Gastrocnemius medialis (tissue), 4 donors: ENCODE results near the gene SFXN4. TPM values are rescaled to one million over a fixed set of nuclear protein-coding genes. Genes with fewer than 3 reads are reported as not detected.

ENCODE experiments used
- ATAC-seq, 2 donors: fragments of 150-250 bp; one replicate each; pipeline ENCODE4 v1.9.1; 2016
- DNase-seq, 2 donors: peaks; one replicate each; pipeline ENCODE4 v3.0.0-alpha.2; 2019
- H3K27ac ChIP-seq, 4 donors: fragments of 200-600 bp; sonication (generic); 1 replicate in 1 of 4; 2 replicates in 3 of 4; pipeline ENCODE4 v1.5.1; 2016 to 2018; ENCODE audit warnings: mild to moderate bottlenecking in 2 of 4, moderate library complexity in 1 of 4
- H3K27me3 ChIP-seq, 3 donors: fragments of 200-600 bp; sonication (generic) in 2 of 3; 1 replicate in 1 of 3; 2 replicates in 2 of 3; pipeline versions ENCODE4 v1.5.1 to v1.6.0; 2016 to 2019; ENCODE audit warnings: mild to moderate bottlenecking in 1 of 3, moderate library complexity in 1 of 3
- H3K36me3 ChIP-seq, 2 donors: fragments of 200-600 bp; sonication (generic) in 1 of 2; one replicate each; pipeline ENCODE4 v1.5.1; 2017 to 2018
- H3K4me1 ChIP-seq, 2 donors: fragments of 200-600 bp; sonication (generic) in 1 of 2; one replicate each; pipeline ENCODE4 v1.5.1; 2016 to 2017; ENCODE audit warnings: mild to moderate bottlenecking in 2 of 2
- H3K4me3 ChIP-seq, 4 donors: fragments of 200-600 bp; sonication (generic) in 3 of 4; 1 replicate in 1 of 4; 2 replicates in 3 of 4; pipeline ENCODE4 v1.5.1; 2016 to 2019; ENCODE audit warnings: mild to moderate bottlenecking in 2 of 4
- H3K9me3 ChIP-seq, 3 donors: fragments of 200-600 bp; sonication (generic) in 2 of 3; 1 replicate in 1 of 3; 2 replicates in 2 of 3; pipeline ENCODE4 v1.5.1; 2016 to 2019
- POLR2A ChIP-seq, 2 donors: fragments of 450-650 bp; IDR thresholded peaks; one replicate each; pipeline ENCODE4 v1.6.1; 2017; ENCODE audit warnings: antibody characterized with exemption in 2 of 2, mild to moderate bottlenecking in 2 of 2, moderate library complexity in 2 of 2
- in situ Hi-C, 4 donors: fragments of 200-750 bp; cut with MboI; loops; one replicate each; pipeline versions ENCODE4 v1.15.0 to v1.8.0; 2017; ENCODE audit warnings: low sequenced_read_pairs in 4 of 4
- intact Hi-C: fragments of 100-400 bp; cut with DNase I; formaldehyde crosslinking; loops from one replicate; pipeline ENCODE4 v1.15.1; 2023; ENCODE audit warnings: low total_unique reads
- total RNA-seq, 4 donors: library from RNA; depleted of rRNA; stranded (reverse); fragments of >200 nt; gene quantifications; one replicate each; pipeline versions ENCODE4 v1.1.0 to v1.2.3, GENCODE V29; 2016
- TF ChIP-seq, protein P1 (sequence below), 5 experiments: fragments of 450-650 bp in 3 of 5; fragments of 200-600 bp in 2 of 5; sonication (generic) in 2 of 5; IDR thresholded peaks in 4 of 5; conservative IDR thresholded peaks in 1 of 5; 1 replicate in 4 of 5; 2 replicates in 1 of 5; pipeline ENCODE4 v1.5.1; 2016 to 2019; ENCODE audit warnings: antibody characterized with exemption in 5 of 5, mild to moderate bottlenecking in 3 of 5, moderate library complexity in 3 of 5

The SFXN4 gene
- total RNA-seq, 4 donors from 2014 or later = 25.6 to 69.7 (median 39.8) TPM

DNA sequence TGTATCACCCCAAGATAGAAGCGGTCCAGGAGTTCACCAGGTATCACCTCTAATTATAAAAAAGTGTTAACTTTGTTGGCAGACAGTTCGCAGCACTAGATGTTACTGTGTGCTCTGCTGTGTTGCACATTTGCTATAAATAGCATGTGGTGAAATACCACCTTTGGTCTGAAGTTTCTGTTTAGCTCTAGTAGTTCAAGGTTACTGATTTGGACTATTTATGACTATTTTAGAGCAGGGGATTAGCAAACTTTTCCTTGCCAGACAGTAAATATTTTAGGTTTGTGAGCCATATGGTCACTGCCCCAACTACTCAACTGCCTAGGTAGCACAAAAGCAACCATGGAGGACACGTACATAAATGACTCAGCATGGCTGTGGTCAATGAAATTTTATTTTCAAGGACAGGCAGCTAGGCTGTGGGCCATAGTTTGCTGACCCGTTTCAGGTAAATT, 45.1 kb downstream of the SFXN4 start:
- Histone ChIP-seq H3K4me3 (peak overlapping the region in 2 of 4 donors; percentile 9 to 24), H3K36me3 (peaks cover 0 to 37% of the 10 kb centered on the region in 2 donors), H3K27me3 (no peaks in the 10 kb centered on the region), H3K4me1 (peaks cover 10 to 16% of the 10 kb centered on the region in 2 donors), H3K9me3 (no peaks in the 10 kb centered on the region), H3K27ac (peak overlapping the region; percentile 79 to 94 (median 84))
- TF ChIP-seq, protein P1, sequence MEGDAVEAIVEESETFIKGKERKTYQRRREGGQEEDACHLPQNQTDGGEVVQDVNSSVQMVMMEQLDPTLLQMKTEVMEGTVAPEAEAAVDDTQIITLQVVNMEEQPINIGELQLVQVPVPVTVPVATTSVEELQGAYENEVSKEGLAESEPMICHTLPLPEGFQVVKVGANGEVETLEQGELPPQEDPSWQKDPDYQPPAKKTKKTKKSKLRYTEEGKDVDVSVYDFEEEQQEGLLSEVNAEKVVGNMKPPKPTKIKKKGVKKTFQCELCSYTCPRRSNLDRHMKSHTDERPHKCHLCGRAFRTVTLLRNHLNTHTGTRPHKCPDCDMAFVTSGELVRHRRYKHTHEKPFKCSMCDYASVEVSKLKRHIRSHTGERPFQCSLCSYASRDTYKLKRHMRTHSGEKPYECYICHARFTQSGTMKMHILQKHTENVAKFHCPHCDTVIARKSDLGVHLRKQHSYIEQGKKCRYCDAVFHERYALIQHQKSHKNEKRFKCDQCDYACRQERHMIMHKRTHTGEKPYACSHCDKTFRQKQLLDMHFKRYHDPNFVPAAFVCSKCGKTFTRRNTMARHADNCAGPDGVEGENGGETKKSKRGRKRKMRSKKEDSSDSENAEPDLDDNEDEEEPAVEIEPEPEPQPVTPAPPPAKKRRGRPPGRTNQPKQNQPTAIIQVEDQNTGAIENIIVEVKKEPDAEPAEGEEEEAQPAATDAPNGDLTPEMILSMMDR (IDR thresholded peaks at IDR 0.05 in 4 of 5, conservative IDR thresholded peaks at IDR 0.05 in 1 of 5) = no peak
- no peak for TF ChIP-seq POLR2A (IDR thresholded peaks at IDR 0.05)
- ATAC-seq (peak; percentile 98), DNase-seq (peak in 1 of 2 donors; percentile 30)
- intact Hi-C loops (no loop called here), in situ Hi-C loops (no loop called here)

DNA sequence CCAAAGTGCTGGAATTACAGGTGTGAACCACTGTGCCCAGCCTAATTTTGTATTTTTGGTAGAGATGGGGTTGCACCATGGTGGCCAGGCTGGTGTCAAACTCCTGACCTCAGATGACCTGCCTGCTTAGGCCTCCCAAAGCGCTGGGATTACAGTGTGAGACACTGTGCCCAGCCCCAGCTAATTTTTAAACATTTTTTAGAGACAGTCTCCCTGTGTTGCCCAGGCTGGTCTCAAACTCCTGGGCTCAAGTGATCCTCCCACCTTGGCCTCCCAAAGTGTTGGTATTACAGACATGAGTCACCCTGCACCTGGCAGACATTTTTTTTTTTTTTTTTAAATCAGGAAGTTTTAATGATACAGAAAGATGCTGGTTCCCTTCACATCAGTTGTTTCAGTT, 46.1 kb downstream of the SFXN4 start:
- peaks cover 0 to 37% of the 10 kb centered on the region in 2 donors for H3K36me3 ChIP-seq
- in situ Hi-C loops = no loop called here
- no peaks in the 10 kb centered on the region for H3K9me3 ChIP-seq
- DNase-seq (no peak), ATAC-seq (no peak)
- H3K27ac ChIP-seq = peak overlapping the region; percentile 79 to 94 (median 84)
- TF ChIP-seq, protein P1 (IDR thresholded peaks at IDR 0.05 in 4 of 5, conservative IDR thresholded peaks at IDR 0.05 in 1 of 5) = no peak
- no peak for TF ChIP-seq POLR2A (IDR thresholded peaks at IDR 0.05)
- H3K4me3 ChIP-seq = no peak overlapping the region
- H3K27me3 ChIP-seq = no peaks in the 10 kb centered on the region
- intact Hi-C loops = no loop called here
- H3K4me1 ChIP-seq = peaks cover 11 to 16% of the 10 kb centered on the region in 2 donors

DNA sequence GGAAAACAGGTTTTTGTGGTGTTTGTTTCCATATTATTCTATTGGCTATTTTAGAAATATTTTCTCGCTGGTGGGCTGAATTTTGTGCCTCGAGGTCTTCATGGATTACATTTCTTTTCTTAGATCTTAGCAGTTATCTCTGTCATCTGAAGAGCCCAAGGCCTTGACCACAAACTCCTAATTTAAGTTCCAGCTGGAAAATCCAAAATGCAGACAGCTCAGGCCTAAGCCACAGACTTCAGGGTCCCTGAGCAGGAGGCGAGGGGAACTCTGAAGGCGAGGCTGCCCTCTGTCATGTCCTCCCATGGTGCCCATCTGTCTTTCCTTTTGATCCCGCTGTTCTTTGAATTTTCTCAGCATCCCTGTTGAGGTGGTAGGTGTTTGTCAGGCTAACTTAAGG, 47.3 kb downstream of the SFXN4 start:
- Histone ChIP-seq H3K9me3 (no peaks in the 10 kb centered on the region), H3K36me3 (peaks cover 0 to 35% of the 10 kb centered on the region in 2 donors), H3K4me1 (peaks cover 21 to 22% of the 10 kb centered on the region in 2 donors), H3K27me3 (no peaks in the 10 kb centered on the region), H3K27ac (peak overlapping the region in 3 of 4 donors; percentile 5 to 90 (median 25)), H3K4me3 (no peak overlapping the region)
- no peak for ATAC-seq
- TF ChIP-seq POLR2A (IDR thresholded peaks at IDR 0.05) = no peak
- TF ChIP-seq, protein P1 (IDR thresholded peaks at IDR 0.05 in 4 of 5, conservative IDR thresholded peaks at IDR 0.05 in 1 of 5) = no peak
- no peak for DNase-seq
- intact Hi-C loops = no loop called here
- in situ Hi-C loops = no loop called here

DNA sequence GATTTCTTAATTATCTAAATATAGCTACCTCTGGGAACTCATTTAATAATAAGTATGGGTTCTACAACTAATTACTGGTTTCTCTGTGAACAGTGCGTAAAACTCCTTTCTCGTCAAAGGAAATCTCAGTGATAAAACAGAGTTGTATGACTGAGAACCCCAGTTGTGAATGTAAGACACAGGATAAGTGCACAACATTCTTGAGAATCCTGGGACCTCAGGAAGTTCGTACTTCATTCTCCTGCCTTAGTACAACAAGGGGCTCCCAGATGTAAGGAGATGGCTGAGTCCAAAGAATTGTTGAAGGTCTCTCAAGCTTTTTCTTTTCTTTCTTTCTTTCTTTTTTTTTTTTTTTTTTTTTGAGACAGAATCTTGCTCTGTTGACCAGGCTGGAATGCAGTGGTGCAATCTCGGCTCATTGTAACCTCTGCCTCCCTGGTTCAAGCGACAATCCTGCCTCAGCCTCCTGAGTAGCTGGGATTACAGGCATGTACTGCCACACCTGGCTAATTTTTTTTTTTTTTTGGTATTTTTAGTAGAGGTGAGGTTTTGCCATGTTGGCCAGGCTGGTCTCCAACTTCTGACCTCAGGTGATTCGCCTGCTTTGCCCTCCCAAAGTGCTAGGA, 49.1 kb downstream of the SFXN4 start:
- intact Hi-C loops = no loop called here
- in situ Hi-C loops = no loop called here
- H3K9me3 ChIP-seq = no peaks in the 10 kb centered on the region
- TF ChIP-seq, protein P1 (IDR thresholded peaks at IDR 0.05 in 4 of 5, conservative IDR thresholded peaks at IDR 0.05 in 1 of 5) = no peak
- no peak for TF ChIP-seq POLR2A (IDR thresholded peaks at IDR 0.05)
- peak overlapping the region; percentile 8 to 34 (median 20) for H3K27ac ChIP-seq
- DNase-seq (no peak), ATAC-seq (no peak)
- H3K4me3 ChIP-seq = no peak overlapping the region
- H3K27me3 ChIP-seq = no peaks in the 10 kb centered on the region
- peaks cover 21 to 23% of the 10 kb centered on the region in 2 donors for H3K4me1 ChIP-seq
- peaks cover 0 to 32% of the 10 kb centered on the region in 2 donors for H3K36me3 ChIP-seq
